SIG-M5 treated with dmso at 0.1 percent for 504 hours (cell line): Measurements from ENCODE around the gene ADARB2.
"Not testable (repeated sequence)": the region's sequence is repeated elsewhere in the genome, so short reads cannot be mapped to it uniquely, and the experiment has no call there.

Experiments used
- DNase-seq: peaks from one replicate; lab custom pipeline; 2025; ENCODE audit not compliant: unreplicated experiment; lab: John Stamatoyannopoulos, UW

The ADARB2 gene

DNA sequence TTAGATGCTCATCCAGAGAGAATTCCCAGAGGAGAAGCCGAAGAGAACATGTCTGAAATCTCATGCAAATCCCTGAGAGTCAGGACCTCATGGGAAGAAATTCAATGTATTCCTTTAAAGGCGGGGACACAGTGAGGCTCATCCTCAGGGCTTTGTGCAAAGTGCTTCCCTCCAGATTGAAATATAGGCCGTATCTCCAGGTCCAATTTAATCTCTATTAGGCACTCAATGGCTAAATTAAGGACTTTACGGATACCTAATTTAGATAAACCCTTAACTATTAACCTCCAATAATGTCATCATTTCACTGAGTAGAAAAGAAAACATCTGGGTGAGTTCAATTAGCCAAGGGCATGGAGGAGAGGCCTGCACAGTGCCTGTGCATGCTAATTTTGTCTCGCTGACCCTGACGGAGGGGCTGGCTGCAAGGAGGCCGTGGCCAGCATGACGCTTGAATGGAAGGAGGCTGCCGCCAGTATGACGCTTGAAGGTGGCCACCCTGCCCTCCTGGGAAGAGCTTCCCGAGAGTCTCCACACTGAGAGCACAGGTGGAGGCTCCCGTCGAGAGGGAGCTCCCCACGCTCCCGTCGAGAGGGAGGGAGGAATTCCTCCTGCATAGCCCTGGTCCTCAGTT is 287.6 kb downstream of the ADARB2 start:
- DNase-seq: no peak

DNA sequence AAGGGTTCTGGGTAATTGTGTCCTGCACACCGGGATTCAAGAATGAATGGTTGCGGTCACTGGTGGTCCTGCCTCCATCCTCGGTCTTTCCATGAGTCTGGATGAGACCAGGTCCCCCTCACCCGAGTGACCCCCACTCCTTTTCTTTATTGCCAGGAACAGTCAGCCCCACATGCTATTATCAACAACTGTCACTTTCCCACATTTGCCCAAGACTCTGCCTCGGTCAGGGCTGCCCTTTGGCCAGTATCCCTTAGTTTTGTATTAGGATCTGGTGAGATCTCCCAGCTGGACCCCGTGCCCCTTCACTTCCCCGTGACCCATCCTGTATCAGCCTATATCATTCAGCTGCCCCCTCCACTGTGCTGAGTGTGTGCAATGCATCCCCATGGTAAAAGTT is 288.3 kb downstream of the ADARB2 start:
- no peak for DNase-seq

DNA sequence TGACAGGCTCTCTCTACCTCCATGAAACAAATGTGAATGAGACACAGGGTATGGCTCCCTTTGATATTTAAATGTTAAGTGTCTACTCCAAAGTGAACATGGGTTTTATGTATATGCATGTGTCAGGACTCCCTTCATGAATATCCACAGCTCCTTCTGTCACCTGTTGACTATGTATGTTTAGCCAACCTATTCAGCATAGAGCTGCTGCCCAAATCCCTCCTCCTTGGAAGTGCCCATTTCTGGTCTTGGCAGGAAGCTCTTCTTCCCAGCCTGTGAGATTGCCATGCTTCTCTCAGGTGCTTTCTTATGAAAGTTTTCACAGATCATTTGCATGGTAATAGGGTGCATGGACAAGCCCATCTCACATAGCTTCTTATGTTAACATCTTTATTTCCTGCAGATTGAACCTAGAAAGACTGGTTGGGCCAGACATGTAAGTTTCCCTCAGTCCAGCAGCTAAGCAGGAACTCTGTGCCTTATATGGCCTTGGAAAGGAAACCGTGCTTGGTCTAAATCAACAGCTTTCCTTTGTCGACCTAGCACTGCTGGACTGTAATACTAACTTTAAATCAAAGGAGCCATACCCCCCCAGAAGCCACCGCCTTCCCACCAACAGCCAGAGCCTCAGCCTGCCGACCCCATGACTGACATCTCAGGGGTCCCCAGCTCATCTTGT is 288.9 kb downstream of the ADARB2 start:
- peak; percentile 71 for DNase-seq

DNA sequence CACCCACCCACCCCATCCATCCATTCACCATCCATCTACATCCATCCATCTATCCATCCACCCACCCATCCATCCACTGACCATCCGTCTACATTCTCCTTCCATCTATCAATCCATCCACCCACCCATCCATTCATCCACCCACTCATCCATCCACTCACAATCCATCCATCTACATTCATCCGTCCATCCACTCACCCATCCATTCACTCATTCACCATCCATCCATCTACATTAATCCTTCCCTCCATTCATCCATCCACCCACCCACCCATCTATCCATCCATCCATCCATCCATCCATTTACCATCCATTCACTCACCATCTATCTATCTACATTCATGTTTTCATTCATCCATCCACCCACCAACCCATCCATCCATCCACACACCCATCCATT is 292.5 kb downstream of the ADARB2 start:
- DNase-seq: no peak

DNA sequence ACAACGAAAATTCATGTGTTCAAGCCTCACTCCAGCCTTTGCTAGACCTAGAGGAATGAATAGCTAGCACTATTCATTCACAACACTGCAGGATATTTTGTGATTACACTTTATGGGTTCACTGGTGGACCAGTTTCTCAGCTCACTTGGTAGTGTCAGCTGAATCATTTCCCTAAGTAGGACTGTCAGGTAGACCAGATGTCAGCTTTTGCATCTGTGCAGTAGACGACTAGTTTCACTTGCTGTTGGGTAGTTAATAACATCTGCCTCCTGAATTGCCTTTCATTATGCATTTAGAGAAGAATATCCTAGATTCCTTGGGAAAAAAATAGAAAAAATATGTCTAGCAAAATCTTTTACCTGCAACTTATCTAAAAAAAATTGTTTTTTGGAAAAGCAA is 296.4 kb downstream of the ADARB2 start:
- no peak for DNase-seq

DNA sequence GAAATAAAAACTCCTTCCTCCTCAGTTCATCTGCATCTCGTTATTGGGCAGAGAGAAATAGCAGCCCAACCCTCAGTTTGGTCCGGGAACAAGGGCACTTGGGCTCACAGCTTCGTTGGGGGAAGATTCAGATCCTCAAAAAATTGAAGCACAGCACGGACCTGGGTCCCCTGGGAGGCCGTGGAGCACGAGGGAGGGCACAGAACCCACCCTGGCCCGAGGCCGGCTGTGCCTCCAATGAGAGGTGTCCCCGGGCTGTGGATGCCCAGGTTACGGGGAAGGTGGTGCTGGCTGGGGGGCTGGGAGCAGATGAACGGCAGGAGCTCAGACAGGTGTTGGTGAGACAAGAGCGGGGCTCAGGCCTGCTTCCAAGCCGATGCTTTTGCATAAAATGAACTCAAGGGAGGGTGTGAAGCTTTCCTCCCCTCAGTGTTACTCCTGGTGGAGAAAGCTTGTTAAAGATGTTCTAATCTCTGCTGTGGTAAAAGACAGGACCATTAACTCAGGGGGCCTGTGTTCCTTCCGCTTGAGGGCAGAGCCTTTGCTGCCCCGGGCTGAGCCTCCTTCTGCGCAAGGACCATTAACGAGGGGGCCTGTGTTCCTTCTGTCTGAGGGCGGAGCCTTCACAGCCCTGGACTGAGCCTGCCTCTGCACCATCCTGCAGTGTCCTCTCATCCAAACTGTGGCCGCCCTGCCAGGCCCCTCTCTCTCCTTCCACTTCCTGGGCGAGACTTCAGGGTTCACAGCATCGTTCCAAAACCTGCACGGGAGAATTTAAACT is 302.2 kb downstream of the ADARB2 start:
- no peak for DNase-seq

DNA sequence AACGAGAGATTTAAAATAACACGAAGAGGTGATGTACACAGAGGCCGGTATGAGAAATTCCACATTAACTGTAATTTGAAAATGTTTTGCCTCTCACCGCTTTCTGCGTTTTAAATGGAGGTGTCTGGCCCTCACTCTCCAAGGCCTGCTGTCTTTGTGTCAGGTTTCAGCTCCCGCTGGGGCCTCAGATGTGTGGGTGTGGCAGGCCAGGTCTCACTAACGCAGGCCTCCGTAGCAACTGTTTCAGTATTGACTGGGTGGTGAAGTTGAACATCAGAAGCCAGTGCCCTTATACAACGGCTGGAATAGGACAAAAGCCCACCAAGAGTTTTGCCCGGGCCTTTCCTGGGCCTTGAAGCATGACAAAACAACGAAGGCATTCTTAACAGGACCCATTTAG is 303.1 kb downstream of the ADARB2 start:
- DNase-seq: no peak

DNA sequence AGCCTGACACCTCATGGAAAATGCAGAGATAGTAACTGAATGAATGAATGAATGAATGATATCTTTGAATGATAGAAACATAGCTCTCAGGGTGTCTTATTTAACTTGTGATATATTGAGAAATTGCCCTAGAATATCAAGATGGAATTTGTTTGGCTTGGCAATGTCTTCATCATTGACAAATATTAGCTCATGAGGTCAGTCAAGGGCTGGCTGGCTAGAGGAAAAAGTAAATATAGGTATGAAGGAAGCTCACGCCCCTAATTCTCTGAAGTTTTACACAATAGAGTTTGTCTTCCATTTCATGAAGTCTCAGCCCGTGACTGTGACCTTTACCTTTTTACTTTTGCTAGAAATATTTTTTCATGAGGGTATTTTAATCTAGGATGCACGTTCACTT is 305.2 kb downstream of the ADARB2 start:
- DNase-seq: peak; percentile 47

DNA sequence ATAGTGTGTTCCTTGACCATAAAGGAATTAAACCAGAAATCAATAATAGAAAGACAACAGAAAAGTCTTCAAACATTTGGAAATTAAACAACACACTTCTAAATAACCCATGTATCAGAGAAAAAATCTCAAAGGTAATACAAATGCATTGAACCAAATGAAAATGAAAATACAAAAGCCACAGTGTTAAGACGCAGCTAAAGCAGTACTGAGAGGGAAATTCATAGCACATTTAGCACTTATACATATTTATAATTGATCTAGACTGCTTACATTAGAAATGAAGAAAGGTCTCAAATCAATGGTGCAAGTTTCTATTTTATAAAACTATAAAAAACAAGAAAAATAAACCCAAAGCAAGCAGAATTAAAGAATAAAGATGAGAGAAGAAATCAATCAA is 306.1 kb downstream of the ADARB2 start:
- DNase-seq: no peak

DNA sequence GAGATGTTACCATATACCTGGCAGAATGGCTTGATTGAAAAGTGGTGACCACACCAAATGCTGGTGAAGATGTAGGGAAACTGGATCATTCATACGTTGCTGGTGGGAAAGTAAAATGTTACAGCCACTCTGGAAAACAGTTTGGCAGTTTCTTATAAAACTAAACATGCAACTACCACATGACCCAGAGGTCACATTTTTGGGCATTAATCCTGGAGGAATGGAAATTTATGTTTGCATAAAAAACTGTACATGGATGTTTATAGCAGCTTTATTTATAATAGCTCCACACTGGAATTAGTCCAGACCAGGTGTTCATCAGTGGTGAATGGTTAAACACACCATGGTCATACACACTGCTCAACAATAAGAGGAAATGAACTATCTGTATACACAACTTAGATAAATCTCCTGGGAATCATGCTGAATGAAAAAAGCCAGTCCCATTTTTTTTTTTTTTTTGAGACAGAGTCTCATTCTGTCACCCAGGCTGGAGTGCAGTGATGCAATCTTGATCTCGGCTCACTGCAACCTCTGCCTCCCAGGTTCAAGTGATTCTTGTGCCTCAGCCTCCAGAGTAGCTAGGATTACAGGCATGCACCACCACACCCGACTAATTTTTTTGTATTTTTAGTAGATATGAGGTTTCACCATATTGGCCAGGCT is 309.7 kb downstream of the ADARB2 start:
- DNase-seq: not testable (repeated sequence)

DNA sequence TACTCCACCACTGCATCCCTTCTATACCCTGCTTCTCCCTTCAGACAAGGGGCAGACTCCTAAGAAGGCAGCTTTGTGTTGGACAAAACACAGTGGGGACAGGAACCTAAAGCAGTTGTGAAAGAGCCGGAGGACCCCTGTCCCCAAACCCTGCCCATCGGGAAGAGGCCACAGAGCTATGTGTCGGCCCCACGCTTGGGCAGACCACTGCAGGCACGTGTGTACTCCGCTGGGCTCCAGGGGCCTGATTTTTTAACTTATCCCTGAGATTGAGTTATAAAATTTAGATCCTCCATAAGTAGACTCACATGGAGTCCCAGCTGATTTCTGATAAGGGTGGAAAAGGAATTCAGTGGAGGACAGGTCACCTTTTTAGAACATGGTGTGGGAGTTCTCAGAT is 310.5 kb downstream of the ADARB2 start:
- no peak for DNase-seq

DNA sequence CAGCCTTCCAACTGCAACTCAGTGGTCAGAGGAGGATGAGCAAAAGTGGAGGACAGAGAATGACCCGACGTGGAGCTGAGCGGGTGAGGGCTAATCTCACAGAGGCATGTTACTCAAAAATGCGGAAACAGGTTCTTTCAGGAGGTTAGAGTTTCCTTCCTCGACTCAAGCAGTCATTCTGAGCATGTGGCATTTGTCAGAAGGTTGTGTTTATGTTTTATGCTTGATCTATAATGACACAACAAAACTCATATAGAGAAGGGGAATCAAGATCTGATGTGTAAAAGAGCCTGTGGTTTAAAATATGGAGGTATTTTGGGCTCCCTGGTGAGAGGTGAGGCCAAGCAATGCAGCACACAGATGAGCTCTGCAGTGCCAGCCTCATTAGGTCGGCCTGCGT is 311.4 kb downstream of the ADARB2 start:
- no peak for DNase-seq

DNA sequence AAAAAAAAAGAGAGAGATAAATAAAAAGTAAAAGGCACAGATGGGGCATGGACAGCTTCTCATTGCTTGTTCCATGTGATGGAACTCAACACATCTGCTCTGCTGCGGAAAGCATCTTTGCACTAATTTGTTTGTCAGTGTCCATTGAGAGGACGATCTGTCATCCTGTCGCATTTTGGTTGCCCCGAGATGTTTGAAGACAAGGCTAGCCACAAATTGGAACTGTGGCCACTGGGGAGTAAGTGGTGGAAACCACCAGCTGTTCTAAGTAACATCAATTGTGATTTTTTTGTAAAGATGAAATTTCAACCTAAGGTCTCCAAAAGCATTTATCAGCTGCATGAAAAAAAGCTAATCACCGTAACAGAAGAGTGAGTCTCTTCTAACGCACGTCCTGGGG is 312.7 kb downstream of the ADARB2 start:
- no peak for DNase-seq

DNA sequence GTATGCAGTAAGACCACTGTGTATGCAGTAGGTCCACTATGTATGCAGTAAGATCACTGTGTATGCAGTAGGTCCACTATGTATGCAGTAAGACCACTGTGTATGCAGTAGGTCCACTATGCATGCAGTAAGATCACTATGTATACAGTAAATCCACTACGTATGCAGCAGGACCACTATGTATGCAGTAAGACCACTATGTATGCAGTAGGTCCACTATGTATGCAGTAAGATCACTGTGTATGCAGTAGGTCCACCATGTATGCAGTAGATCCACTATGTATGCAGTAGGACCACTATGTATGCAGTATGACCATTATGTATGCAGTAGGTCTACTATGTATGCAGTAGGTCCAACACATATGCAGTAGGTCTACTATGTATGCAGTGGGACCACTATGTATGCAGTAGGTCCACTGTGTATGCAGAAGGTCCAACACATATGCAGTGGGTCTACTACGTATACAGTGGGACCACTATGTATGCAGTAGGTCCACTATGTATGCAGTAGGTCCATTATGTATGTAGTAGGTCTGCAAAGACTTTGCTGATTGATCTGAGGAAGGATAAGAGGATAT is 313.6 kb downstream of the ADARB2 start:
- no peak for DNase-seq

DNA sequence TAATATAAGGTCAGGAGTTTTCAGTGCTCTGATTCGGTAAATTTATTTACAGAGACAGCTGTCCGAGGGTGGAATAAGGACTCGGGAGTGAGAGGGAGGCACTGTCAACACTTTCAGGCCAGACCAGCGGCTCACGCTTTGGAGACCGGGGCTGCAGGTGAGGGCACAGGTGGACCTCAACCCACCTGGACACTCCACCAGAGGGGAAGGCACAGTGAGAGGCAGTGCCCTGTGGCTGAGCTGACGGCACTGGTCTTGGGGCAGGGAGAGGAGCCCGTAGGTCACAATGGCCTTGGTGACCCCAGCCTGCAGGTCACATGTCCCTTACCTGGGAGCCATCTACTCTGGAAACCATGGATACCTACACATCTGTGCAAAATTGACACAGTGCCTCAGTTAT is 315.1 kb downstream of the ADARB2 start:
- DNase-seq: no peak

DNA sequence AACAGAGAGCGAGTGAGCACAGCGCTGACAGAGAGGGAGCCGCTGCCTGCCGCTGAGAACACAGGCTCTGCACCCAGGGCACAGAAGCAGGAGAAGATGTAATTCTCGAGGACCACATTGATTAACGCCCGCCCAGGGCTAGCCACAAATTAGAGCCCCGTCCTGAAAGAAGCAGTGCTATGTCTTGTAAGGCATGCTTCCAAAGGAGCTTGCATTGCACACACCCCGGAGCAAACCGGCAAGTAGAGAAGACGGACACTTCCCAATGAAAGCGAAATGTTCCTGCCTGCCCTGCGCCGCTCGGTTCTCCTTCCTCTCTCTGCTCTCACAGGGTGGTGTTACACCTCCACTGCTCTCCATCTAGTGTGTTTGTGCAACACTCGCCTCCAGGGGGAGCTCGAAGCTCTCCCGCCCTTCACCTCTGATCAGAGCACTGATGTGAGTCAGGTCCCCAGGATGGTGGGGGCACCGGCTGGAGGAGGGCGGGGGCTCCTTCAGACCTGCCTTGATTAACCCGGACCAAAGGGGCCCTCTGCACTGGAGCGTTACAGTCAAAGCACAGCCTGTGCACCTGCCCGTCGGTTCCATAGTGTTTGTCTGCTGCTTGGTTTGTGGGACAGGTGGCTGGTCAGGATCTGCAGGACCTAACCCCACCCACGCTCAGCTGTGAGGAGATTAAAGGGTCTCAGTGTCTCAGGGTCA is 316.5 kb downstream of the ADARB2 start:
- DNase-seq: peak; percentile 60

DNA sequence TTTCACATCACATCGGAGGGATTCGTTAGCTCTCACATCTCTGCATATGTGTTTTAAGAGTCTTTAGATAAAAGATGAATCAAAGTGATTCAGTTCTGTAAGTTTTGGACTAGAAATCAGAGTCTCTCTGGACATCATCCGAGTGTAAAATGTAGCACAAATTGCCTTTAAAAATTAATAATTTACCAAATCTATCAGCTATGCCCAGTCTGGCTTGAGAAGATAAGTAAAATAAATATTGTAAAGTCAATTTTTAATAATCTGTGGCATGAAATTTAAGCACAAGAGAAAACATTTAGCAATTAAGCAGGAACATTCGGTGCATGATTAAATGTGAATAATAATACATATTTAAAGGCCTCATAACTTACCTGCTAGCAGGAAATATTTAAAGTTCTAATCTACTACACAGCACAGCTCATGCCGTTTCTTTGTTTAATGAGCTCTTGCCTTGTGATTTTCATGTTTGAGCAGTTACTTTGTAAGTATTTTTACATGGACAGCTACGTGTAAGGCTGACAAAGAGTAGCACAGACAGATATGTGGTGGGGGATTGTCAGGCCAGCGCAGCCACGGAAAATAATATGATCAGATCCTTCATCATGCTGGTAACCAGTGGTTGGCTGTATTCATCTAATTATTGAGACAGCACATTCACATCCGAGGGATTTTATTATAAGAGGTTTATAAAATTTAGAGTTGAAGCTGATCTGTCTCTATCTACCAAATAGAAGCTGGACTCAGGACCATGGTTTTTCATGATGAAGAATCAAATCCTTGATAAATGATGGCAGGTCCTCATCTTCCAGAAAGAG is 317.3 kb downstream of the ADARB2 start:
- no peak for DNase-seq

DNA sequence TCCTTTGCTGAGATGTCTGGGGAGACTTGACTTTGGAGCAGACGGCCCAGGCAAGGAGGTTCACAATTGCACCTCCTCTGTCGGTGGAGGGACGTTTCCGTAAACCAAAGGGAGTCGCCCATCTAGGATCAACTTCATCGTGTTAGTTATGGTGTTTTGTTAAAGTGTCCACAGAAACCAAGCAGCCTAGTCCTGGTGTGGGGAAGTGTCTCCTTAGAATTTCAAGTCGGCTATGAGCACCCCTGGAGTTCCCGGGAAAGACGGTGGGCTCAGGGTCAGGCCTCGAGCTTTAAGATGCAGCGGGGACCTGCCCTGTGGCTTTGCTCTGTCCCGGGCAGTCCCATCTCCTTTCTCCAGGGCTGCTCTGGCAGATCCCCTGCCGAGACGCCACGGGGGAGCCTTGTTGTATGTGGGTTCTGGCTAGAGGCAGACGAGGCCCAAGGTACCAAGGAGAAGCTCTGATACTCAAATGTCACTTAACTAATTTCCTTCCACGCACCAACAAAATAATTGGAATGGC is 319.2 kb downstream of the ADARB2 start:
- no peak for DNase-seq

DNA sequence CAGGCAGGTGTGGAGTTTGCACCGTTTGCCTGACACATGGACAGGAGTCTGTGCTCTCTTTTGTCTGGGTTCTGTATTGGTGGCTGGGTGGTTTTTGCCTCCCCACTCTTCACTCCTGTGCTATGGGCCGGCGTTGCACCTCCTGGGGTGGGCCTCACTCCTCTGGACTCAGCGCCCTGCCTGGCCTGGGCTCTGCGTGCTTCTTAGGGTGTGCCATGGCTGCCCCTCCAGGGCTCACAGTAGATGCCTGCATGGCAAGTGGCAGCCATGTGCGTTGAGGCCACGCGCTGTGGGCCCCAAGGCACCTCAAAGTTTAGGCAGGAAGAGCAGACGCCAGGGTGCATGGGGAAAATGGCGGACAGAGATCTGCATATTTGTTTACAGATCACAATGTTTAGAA is 319.8 kb downstream of the ADARB2 start:
- no peak for DNase-seq
